Measurements from ENCODE around the gene KDM2A.
"Not testable (repeated sequence)": the region's sequence is repeated elsewhere in the genome, so short reads cannot be mapped to it uniquely, and the experiment has no call there.

The KDM2A gene

DNA sequence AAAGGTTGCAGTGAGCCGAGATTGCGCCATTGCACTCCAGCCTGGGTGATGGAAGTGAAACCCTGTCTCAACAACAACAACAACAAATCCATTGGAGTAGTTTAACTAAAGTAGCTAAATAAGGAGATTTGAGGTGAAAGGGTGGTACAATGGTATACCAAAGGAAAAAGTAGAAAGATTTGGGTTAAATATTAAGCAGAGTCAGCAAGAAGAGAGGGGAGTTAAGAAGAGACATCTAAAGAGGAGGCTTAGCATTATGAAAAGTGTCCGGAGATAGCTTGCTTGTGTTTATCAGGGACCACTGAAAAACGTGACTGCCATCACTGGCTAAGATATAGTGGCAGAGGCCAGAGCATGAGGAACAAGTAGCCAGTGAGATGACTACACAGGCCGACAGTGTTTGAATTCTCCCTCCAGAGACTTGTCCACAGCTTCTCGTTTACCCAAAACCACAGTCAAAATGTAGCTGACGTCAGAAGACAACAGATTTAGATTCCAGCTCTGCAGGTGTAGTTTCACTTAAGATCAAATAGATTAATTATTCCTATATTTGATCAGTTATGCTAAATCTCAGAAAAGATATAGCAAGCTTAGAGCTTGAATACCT lies 114.6 kb downstream of the KDM2A start:
- no peak for DNase-seq (ENCODE audit: low read depth in 2 of 2, low spot score in 1 of 2)

GRCh38 chr11:67234571-67234970 lies 115.5 kb downstream of the KDM2A start:
- not testable (repeated sequence) for DNase-seq (ENCODE audit: low read depth in 2 of 2, low spot score in 1 of 2)

DNA sequence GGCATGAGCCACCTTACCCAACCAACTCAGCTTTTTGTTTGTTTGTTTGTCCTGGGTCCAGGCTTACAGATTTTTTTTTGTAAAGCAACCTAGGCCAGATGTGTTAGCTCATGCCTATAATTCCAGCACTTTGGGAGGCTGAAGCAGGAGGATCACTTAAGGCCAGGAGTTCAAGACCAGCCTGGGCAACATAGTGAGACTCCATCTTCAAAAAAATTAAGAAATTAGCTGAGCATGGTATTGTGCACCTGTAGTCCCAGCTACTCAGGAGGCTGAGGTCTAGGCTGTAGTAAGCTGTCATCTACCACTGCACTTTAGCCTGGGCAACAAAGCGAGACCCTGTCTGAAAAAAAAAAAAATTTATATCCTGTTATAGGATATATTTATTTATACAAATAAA lies 118.5 kb downstream of the KDM2A start:
- DNase-seq (ENCODE audit: low read depth in 2 of 2, low spot score in 1 of 2): no peak

GRCh38 chr11:67238894-67239782 lies 120.1 kb downstream of the KDM2A start:
- DNase-seq (ENCODE audit: low read depth in 2 of 2, low spot score in 1 of 2): no peak

- DNase-seq (ENCODE audit: low read depth in 2 of 2, low spot score in 1 of 2): peak; percentile 84 to 94
Measured at GRCh38 chr11:67239783-67240575, 120.9 kb downstream of the KDM2A start.

- peak; percentile 35 to 62 for DNase-seq (ENCODE audit: low read depth in 2 of 2, low spot score in 1 of 2)
Measured at GRCh38 chr11:67240576-67241389, 121.7 kb downstream of the KDM2A start.

- no peak for DNase-seq (ENCODE audit: low read depth in 2 of 2, low spot score in 1 of 2)
Measured at GRCh38 chr11:67242548-67242947, 123.5 kb downstream of the KDM2A start.

GRCh38 chr11:67243051-67243450 lies 124.0 kb downstream of the KDM2A start:
- no peak for DNase-seq (ENCODE audit: low read depth in 2 of 2, low spot score in 1 of 2)

GRCh38 chr11:67245046-67245445 lies 126.0 kb downstream of the KDM2A start:
- no peak for DNase-seq (ENCODE audit: low read depth in 2 of 2, low spot score in 1 of 2)

DNA sequence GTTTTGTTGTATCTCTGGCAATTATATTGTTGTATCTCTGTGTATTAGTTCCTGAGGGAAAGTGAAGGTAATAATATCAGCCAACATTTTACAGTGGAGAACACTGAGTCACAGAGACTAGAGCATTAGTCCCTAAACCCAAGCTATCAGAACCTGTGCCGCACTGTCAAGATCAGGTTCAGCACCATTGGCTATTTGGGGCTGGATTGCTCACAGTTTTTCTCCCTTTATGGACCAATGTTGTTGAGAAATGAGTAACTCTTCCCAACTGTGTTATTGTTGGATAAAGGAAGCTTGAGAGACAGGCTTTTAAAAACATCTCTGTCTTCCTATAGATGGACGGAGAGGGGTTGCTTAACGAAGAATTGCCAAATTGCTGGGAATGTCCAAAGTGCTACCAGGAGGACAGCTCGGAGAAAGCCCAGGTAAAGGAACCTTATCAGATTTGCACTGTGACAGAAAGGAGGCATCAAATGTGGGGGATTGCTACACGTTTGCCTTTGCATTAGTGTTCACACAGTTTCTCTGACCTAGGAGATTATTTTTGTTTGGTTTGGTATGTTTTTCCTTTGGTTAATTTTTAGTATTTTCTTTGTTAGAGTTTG lies 129.0 kb downstream of the KDM2A start:
- DNase-seq (ENCODE audit: low read depth in 2 of 2, low spot score in 1 of 2): no peak

DNA sequence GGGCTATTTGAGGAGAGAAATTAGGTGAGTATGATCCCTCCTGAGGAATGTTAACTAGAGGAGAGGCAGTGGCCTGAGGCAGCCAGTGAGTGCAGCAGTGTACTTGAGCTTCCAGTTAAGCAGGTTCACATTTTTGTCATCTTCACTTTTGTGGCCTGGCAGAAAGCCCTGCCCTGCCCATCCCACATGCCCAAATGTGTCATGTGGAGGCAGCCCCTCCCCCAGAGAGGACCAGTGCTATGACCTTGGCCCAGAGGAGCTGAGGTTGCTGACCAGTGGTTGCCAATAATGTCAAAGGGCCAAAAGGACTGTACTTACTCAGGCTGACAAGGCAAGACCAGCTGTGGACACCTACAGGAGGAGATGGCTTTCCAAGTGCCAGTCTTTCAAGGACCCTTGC lies 129.6 kb downstream of the KDM2A start:
- no peak for DNase-seq (ENCODE audit: low read depth in 2 of 2, low spot score in 1 of 2)

- DNase-seq (ENCODE audit: low read depth in 2 of 2, low spot score in 1 of 2): no peak
Measured at GRCh38 chr11:67250059-67251043, 131.3 kb downstream of the KDM2A start.

GRCh38 chr11:67251841-67252240 lies 132.8 kb downstream of the KDM2A start:
- DNase-seq (ENCODE audit: low read depth in 2 of 2, low spot score in 1 of 2): no peak

GRCh38 chr11:67252831-67253239 lies 133.8 kb downstream of the KDM2A start:
- no peak for DNase-seq (ENCODE audit: low read depth in 2 of 2, low spot score in 1 of 2)

DNA sequence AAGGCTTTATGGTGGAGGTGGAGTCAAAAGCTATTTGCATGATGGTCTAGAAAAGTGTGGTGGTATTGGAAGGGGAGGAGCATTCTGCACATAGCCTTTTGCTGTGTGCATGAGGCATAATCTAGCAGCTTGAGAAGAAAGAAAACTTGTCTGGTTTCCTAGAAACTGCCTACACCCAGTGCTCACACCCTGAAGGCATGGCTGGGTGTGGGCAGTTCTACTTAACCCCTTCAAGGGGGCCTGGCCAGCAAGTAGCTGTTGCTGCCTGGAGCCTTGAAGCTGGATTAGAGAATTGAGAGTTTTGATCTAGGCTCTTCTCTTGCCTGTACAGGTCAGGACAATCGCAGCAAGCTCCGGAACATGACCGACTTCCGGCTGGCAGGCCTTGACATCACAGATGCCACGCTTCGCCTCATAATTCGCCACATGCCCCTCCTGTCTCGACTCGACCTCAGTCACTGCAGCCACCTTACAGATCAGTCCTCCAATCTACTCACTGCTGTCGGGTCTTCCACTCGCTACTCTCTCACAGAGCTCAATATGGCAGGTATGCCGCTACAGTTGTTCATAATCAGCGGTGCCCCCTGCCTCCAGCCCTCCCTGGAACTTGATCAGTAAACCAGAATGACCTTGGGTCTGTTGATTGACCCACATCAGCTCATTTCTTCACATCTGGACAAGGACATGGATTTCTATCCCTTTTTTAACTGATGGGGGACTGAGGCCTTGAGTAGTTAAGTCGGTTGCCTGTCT lies 135.0 kb downstream of the KDM2A start:
- DNase-seq (ENCODE audit: low read depth in 2 of 2, low spot score in 1 of 2): no peak

DNA sequence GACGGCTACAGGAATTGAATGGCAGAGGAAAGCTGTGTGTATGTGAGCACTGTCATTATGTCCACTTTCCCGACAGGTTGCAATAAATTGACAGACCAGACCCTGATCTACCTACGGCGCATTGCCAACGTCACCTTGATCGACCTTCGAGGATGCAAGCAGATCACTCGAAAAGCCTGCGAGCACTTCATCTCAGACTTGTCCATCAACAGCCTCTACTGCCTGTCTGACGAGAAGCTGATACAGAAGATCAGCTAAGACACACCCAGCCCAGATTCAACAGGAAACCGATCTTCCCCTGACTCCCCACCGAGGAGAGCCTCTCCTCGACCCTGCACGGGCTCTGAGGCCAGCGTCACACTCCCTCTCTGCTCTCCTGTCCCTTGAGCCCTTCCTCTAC lies 135.7 kb downstream of the KDM2A start:
- DNase-seq (ENCODE audit: low read depth in 2 of 2, low spot score in 1 of 2): no peak

DNA sequence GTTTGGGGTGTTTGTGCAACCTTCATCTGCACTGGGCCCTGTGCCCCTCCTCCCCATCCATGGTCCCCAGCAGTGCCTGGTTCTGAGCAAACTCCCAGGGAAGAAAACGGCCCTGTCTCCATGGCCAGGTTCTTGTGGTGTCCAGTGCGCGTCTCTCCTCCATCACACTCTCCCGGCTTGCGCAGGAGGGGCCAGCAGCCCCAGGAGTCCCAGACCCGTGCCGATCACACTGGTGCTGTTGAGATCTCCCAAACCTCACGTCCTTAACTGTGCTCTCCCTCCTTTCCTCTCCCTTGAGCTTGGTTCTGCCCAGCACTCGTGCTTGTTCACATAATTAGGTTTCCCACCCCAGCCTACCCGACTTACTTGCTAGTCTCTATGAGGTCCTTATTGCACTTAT lies 136.3 kb downstream of the KDM2A start:
- DNase-seq (ENCODE audit: low read depth in 2 of 2, low spot score in 1 of 2): no peak

DNA sequence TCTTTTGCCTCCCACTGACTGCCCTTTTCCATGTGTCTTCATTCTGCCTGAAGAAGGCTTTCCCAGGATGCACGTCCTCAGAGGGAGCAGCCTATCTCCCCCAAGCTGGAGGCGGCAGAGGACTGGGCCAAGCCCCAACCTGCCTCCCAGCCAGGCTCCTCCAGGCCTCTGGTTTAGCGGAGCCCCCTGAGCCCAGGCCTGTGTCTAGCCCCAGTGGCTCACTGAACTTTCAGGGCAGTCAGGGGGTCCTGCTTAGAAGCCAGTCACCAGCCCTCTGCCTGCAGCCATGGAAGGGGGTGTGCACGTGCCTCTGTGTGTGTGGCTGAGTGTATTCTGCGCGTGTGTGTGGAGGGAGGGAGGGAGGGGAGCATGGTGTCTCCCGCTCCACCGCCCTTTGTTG lies 136.8 kb downstream of the KDM2A start:
- no peak for DNase-seq (ENCODE audit: low read depth in 2 of 2, low spot score in 1 of 2)
